OCI-LY7 (cell line): ENCODE results near the gene MTX3.

Experiments used
- CTCF ChIP-seq: fragments of 200-600 bp; sonication (generic); conservative IDR thresholded peaks from 2 replicates; pipeline ENCODE4 v1.5.1; 2014; ENCODE audit warnings: mild to moderate bottlenecking, antibody characterized with exemption, low read length, moderate library complexity, mixed read lengths
- EZH2phosphoT487 ChIP-seq: fragments of 200-600 bp; sonication (generic); IDR thresholded peaks from 2 replicates; pipeline ENCODE4 v1.6.1; 2018; ENCODE audit warnings: low read depth, borderline replicate concordance, mild to moderate bottlenecking, mixed run types, antibody characterized with exemption, low read length, moderate library complexity, mixed read lengths

- no peak for TF ChIP-seq CTCF
- TF ChIP-seq EZH2phosphoT487 = no peak
These were observed 59.7 kb downstream of the MTX3 start for GRCh38 chr5:79931409-79931808.
